Coronary artery (tissue), 2 donors: ENCODE data around the gene CCDC171.

Source experiments
- DNase-seq: peaks from one replicate; pipeline ENCODE4 v3.0.0-alpha.2; 2017; ENCODE audit warnings: low spot score
- H3K27ac ChIP-seq, 2 donors: fragments of 200-600 bp; sonication (generic); one replicate each; pipeline ENCODE4 v1.5.1; 2016 to 2019
- H3K4me3 ChIP-seq: fragments of 200-600 bp; sonication (generic); 2 replicates; pipeline ENCODE4 v1.5.1; 2016; ENCODE audit warnings: mild to moderate bottlenecking, moderate library complexity
- CTCF ChIP-seq: fragments of 200-600 bp; sonication (generic); IDR thresholded peaks from one replicate; pipeline ENCODE4 v1.5.1; 2019; ENCODE audit warnings: antibody characterized with exemption

The CCDC171 gene

DNA sequence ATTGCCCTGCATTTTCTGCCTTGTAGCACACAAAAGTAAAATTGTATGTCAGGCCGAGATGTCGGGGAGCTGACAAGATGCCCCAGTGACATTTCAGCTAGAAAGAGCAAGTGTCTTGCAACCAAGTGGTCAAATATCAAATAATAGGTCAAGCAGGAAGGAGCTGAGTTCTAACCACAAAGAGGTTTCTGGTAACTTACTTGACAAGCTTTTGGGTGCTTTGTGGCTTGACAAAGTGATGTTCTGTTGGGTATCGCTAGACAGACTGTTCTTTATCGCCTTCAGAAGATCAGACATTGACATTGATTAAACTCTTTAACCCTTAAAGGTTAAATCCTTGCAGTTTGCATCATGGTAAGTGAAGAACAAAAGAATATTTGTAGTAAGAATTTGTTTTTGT lies 419.9 kb downstream of the CCDC171 start:
- H3K27ac ChIP-seq: no peak overlapping the region
- H3K4me3 ChIP-seq: no peak overlapping the region
- no peak for DNase-seq
- no peak for TF ChIP-seq CTCF

- no peak for DNase-seq
- Histone ChIP-seq H3K4me3 (no peak overlapping the region), H3K27ac (no peak overlapping the region)
- no peak for TF ChIP-seq CTCF
Measured at GRCh38 chr9:15975101-15975778, 422.4 kb downstream of the CCDC171 start.

- no peak for TF ChIP-seq CTCF
- Histone ChIP-seq H3K27ac (no peak overlapping the region), H3K4me3 (no peak overlapping the region)
- no peak for DNase-seq
Measured at GRCh38 chr9:15977438-15977837, 424.6 kb downstream of the CCDC171 start.

DNA sequence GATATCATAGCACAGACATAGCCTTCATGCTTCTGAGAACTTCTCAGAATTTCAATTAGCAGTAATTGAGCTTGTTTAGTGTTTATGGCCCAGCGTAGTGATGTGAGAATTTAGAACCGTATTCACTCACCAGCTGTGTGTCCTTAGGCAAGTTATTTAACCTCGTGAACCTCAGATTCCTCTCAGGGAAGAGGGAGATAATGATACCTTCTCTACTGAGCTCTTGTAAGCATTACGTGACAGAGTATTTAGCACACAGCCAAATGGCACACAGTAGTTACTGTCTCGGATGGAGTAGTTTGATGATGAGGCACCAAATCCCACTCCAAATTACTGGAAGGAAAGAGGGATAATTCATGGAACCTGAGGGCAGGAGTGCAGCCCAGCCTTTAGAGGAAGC lies 429.3 kb downstream of the CCDC171 start:
- DNase-seq: no peak
- TF ChIP-seq CTCF: no peak
- Histone ChIP-seq H3K4me3 (no peak overlapping the region), H3K27ac (no peak overlapping the region)

GRCh38 chr9:15999422-16000339 lies 446.8 kb downstream of the CCDC171 start:
- no peak for TF ChIP-seq CTCF
- no peak for DNase-seq

DNA sequence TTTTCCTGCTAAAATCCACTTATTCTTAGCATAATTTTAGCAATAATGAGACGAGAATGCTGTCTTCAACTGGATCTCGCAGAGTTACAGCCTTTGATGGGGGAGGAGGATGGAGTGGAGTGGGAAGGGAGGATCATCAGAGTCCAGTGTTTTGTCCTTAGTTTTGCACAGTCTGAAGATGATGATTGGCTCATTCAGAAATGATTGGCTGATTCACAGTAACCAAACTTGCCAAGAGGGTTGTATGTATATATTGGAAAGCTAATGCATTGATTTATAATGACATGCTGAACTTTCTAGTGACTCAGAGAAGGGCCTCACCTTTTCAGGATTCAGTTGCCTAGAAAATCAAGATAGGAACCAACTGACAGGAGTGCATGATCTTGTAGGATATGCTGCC lies 448.0 kb downstream of the CCDC171 start:
- TF ChIP-seq CTCF: no peak
- Histone ChIP-seq H3K27ac (no peak overlapping the region), H3K4me3 (no peak overlapping the region)
- DNase-seq: no peak

More at GRCh38 chr9:15999422-16000339, 446.8 kb downstream of the CCDC171 start:
- no peak overlapping the region for H3K27ac ChIP-seq
- no peak overlapping the region for H3K4me3 ChIP-seq
